Measurements from ENCODE around the gene ZSCAN16. TPM values are rescaled to one million over a fixed set of nuclear protein-coding genes. Genes with fewer than 3 reads are reported as not detected.
A peak's percentile ranks its signal among the peaks of the same experiment; 100 is the strongest.
"Not testable (repeated sequence)": the region's sequence is repeated elsewhere in the genome, so short reads cannot be mapped to it uniquely, and the experiment has no call there.

Gene ZSCAN16
- total RNA-seq, 3 donors from 2014 or later = 3.8 to 4.7 (median 3.9) TPM

- Mint-ChIP-seq H3K9me3 (no peaks in the 10 kb centered on the region), H3K4me1 (ENCODE audit: low read depth) (no peaks in the 10 kb centered on the region), H3K36me3 (ENCODE audit: insufficient read depth) (peaks cover 20% of the 10 kb centered on the region), H3K27me3 (ENCODE audit: low read depth) (peaks cover 3% of the 10 kb centered on the region), H3K4me3 (no peak overlapping the region)
- no peak for DNase-seq
- ATAC-seq = no peak
These were observed 12.4 kb upstream of the ZSCAN16 start for GRCh38 chr6:28111964-28112363.

DNA sequence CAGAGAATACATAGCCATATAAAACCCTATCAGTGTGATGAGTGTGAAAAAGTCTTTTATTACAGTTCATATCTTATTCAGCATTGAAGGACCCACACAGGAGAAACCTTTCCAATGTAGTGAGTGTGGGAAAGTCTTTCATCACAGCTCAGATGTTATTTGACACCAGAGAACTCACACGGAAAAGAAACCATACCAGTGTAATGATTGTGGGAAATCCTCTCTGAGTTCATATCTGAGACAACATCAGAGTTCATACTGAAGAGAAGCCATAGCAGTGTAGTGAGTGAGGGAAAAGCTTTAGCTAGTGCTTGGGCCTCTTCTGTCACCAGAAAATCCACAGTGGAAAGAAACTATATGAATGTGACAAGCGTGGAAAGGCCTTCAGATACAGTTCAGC lies 8.6 kb upstream of the ZSCAN16 start:
- H3K4me1 Mint-ChIP-seq (ENCODE audit: low read depth) = no peaks in the 10 kb centered on the region

GRCh38 chr6:28117386-28118050 lies 6.9 kb upstream of the ZSCAN16 start:
- Mint-ChIP-seq H3K4me3 (no peak overlapping the region), H3K4me1 (ENCODE audit: low read depth) (no peaks in the 10 kb centered on the region), H3K36me3 (ENCODE audit: insufficient read depth) (peaks cover 44% of the 10 kb centered on the region), H3K27me3 (ENCODE audit: low read depth) (no peaks in the 10 kb centered on the region), H3K9me3 (no peaks in the 10 kb centered on the region)
- DNase-seq (no peak), ATAC-seq (no peak)

More for the DNA sequence above, 8.6 kb upstream of the ZSCAN16 start:
- no peak for DNase-seq
- H3K4me3 Mint-ChIP-seq = no peak overlapping the region
- ATAC-seq = no peak
- no peaks in the 10 kb centered on the region for H3K27me3 Mint-ChIP-seq (ENCODE audit: low read depth)
- peaks cover 38% of the 10 kb centered on the region for H3K36me3 Mint-ChIP-seq (ENCODE audit: insufficient read depth)
- H3K9me3 Mint-ChIP-seq = no peaks in the 10 kb centered on the region

DNA sequence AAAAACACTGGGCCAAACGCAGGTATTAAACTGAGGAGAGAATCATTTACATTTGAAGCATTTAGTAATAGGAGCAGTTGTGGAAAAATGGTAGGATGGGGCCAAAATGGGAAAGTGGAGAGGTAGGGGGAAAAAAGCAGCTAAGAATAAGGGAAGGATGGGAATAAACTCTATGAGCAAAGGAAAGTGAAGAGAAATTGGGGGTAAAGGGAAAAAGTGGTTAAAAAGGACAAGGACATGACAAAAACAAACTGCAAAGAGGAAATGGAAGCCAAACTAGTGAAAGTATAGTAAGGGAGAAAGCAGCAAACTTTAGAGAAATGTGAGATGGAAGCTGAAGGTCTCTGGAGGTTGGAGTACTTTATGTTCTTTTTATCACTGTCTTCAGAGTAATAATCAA lies 6.2 kb upstream of the ZSCAN16 start:
- peaks cover 47% of the 10 kb centered on the region for H3K36me3 Mint-ChIP-seq (ENCODE audit: insufficient read depth)
- no peak overlapping the region for H3K4me3 Mint-ChIP-seq
- no peaks in the 10 kb centered on the region for H3K27me3 Mint-ChIP-seq (ENCODE audit: low read depth)
- no peak for ATAC-seq
- peaks cover 2% of the 10 kb centered on the region for H3K4me1 Mint-ChIP-seq (ENCODE audit: low read depth)
- DNase-seq = no peak
- no peaks in the 10 kb centered on the region for H3K9me3 Mint-ChIP-seq

GRCh38 chr6:28121876-28122275 lies 2.5 kb upstream of the ZSCAN16 start:
- H3K4me1 Mint-ChIP-seq (ENCODE audit: low read depth) = peaks cover 31% of the 10 kb centered on the region
- no peak overlapping the region for H3K4me3 Mint-ChIP-seq
- no peak for ATAC-seq
- H3K36me3 Mint-ChIP-seq (ENCODE audit: insufficient read depth) = peaks cover 31% of the 10 kb centered on the region
- H3K27me3 Mint-ChIP-seq (ENCODE audit: low read depth) = no peaks in the 10 kb centered on the region
- no peaks in the 10 kb centered on the region for H3K9me3 Mint-ChIP-seq
- no peak for DNase-seq

GRCh38 chr6:28122283-28122682 lies 2.1 kb upstream of the ZSCAN16 start:
- ATAC-seq; DNase-seq; H3K4me3 Mint-ChIP-seq; H3K27me3 Mint-ChIP-seq (ENCODE audit: low read depth); H3K9me3 Mint-ChIP-seq: not testable (repeated sequence)
- peaks cover 30% of the 10 kb centered on the region for H3K36me3 Mint-ChIP-seq (ENCODE audit: insufficient read depth)
- peaks cover 34% of the 10 kb centered on the region for H3K4me1 Mint-ChIP-seq (ENCODE audit: low read depth)

DNA sequence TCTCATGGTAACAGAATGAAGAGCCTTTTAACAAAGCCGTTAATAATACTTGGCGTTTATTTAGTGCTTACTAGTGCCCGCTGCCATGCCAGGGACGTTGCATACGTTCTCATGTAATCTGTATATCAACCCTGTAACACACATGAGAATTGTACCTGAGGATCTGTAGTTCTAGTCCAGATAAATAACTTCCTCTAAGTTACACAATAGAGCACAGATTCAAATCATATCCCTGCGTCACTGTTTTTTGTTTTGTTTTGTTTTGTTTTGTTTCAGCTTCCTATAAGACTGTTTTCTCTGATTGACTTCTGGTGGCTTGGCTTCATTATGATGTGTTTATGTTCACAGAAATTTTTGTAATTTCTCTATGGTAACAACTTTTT lies 553 bp downstream of the ZSCAN16 start:
- Mint-ChIP-seq H3K9me3 (no peaks in the 10 kb centered on the region), H3K4me1 (ENCODE audit: low read depth) (peaks cover 50% of the 10 kb centered on the region), H3K36me3 (ENCODE audit: insufficient read depth) (peaks cover 29% of the 10 kb centered on the region), H3K27me3 (ENCODE audit: low read depth) (no peaks in the 10 kb centered on the region), H3K4me3 (peak overlapping the region; percentile 96)
- DNase-seq (no peak), ATAC-seq (peak; percentile 4 to 8)

GRCh38 chr6:28125401-28125800 lies 992 bp downstream of the ZSCAN16 start:
- Mint-ChIP-seq H3K4me1 (ENCODE audit: low read depth) (peaks cover 55% of the 10 kb centered on the region), H3K27me3 (ENCODE audit: low read depth) (no peaks in the 10 kb centered on the region), H3K4me3 (peak overlapping the region; percentile 96), H3K9me3 (no peaks in the 10 kb centered on the region), H3K36me3 (ENCODE audit: insufficient read depth) (peaks cover 25% of the 10 kb centered on the region)
- DNase-seq (no peak), ATAC-seq (no peak)

DNA sequence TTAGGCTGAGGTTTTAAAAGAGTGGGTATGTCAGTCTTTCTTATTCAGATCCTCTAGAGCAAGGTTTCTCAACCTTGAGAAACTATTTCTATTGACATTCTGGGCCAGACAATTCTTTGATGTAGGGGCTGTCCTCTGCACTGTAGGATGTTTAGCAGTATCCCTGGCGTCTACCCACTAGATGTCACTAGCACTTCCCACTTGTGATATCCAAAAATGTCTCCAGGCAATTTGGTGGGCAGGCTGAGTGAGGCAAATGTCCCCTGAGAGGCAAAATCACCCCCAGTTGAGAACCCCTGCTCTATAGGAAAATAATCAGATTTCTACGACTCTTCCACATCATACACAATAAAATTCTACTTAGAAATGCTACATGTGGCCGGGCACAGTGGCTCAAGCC lies 9.6 kb downstream of the ZSCAN16 start:
- Mint-ChIP-seq H3K9me3 (no peaks in the 10 kb centered on the region), H3K27me3 (ENCODE audit: low read depth) (no peaks in the 10 kb centered on the region), H3K36me3 (ENCODE audit: insufficient read depth) (peaks cover 33% of the 10 kb centered on the region), H3K4me3 (peak overlapping the region; percentile 47), H3K4me1 (ENCODE audit: low read depth) (peaks cover 67% of the 10 kb centered on the region)
- ATAC-seq (no peak), DNase-seq (no peak)

DNA sequence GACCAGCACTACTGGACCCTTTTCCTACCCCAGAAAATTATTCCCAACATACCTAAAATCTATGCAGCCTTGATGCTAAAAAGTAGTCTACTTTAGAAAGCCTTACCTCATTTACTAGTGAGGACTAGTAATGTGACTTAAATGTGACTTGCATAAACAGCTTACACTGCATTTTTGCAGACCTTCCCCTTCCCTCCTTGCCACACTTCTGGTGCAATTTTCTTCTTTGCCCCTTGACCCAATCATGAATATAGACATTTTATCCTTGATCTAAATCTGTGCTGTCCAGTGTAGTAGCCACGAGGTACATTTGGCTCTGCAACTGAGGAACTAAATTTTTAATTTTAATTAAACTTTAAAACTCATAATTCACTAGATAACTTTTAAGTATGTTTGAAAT lies 10.3 kb downstream of the ZSCAN16 start:
- H3K4me1 Mint-ChIP-seq (ENCODE audit: low read depth) = peaks cover 68% of the 10 kb centered on the region
- DNase-seq (no peak), ATAC-seq (no peak)
- H3K4me3 Mint-ChIP-seq = peak overlapping the region; percentile 47
- H3K27me3 Mint-ChIP-seq (ENCODE audit: low read depth) = no peaks in the 10 kb centered on the region
- no peaks in the 10 kb centered on the region for H3K9me3 Mint-ChIP-seq
- peaks cover 26% of the 10 kb centered on the region for H3K36me3 Mint-ChIP-seq (ENCODE audit: insufficient read depth)

DNA sequence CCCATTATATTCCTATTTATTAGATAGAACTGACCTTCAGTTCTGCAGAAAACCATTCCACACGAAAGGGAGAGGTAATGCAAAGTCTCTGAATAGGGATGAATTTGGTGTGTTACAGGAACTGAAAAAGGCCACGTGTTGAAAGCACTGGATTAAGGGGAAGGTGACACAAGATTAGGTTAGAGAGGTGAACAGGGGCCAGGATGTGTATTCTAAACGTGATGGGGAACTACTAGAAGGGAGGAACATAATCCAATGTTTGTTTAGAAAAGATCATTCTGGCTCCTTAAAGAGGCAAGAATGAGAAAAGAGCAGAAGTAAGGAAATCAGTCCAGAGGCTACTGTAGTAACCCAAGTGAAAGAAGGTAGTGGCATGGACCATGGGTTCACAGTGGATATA lies 11.0 kb downstream of the ZSCAN16 start:
- ATAC-seq (no peak), DNase-seq (no peak)
- H3K9me3 Mint-ChIP-seq = no peaks in the 10 kb centered on the region
- H3K4me1 Mint-ChIP-seq (ENCODE audit: low read depth) = peaks cover 67% of the 10 kb centered on the region
- peak overlapping the region; percentile 98 for H3K4me3 Mint-ChIP-seq
- peaks cover 26% of the 10 kb centered on the region for H3K36me3 Mint-ChIP-seq (ENCODE audit: insufficient read depth)
- no peaks in the 10 kb centered on the region for H3K27me3 Mint-ChIP-seq (ENCODE audit: low read depth)

DNA sequence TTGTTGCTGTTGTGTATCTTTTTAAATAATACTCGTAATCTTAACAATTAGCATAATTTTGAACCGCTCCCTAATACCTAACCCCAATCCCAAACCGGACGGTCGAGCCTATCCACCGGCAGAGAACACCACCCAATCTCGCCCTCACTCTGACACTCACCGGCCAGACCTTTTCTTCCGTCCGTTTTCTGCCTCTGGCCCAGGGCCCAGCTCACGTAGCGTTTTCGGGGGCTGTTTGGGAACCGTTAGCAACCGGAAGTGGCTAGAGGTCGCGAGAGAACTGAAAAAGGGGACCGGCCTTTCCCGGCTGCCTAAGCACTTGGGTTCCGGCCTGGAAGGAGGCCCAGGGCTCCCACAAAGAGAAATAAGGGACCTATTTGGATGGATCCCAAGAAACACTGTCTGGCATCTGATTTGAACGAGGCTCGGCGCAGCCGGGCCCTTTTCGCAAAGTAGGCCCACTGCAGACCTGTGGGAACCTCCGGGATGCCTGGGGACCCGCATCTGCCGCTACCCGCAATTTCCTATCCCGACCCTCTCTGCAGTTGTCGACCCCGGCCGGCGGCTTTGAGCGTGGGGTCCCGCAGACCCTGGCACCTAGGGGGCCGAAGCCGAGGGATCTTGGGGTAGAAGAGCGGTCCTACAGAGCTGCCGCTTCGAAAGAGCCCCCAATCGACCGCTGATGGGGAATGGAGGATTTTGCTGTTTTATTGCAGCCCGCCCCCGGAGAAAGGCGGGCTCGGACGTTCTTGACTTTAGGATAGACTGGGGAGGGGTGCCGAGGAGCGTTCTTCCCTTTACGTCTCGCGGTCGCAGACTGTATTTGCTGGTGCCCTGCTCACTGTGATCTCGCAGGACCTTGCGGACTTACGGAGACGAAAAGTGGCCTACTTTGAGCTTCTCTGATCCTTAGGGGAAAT lies 12.4 kb downstream of the ZSCAN16 start:
- no peaks in the 10 kb centered on the region for H3K27me3 Mint-ChIP-seq (ENCODE audit: low read depth)
- DNase-seq (peak; percentile 70), ATAC-seq (peak; percentile 57 to 58)
- H3K36me3 Mint-ChIP-seq (ENCODE audit: insufficient read depth) = peaks cover 19% of the 10 kb centered on the region
- H3K9me3 Mint-ChIP-seq = no peaks in the 10 kb centered on the region
- peak overlapping the region; percentile 98 for H3K4me3 Mint-ChIP-seq
- H3K4me1 Mint-ChIP-seq (ENCODE audit: low read depth) = peaks cover 67% of the 10 kb centered on the region

GRCh38 chr6:28137505-28137981 lies 13.1 kb downstream of the ZSCAN16 start:
- Mint-ChIP-seq H3K27me3 (ENCODE audit: low read depth) (no peaks in the 10 kb centered on the region), H3K4me3 (peak overlapping the region; percentile 98), H3K9me3 (no peaks in the 10 kb centered on the region), H3K36me3 (ENCODE audit: insufficient read depth) (peaks cover 19% of the 10 kb centered on the region), H3K4me1 (ENCODE audit: low read depth) (peaks cover 66% of the 10 kb centered on the region)
- DNase-seq (no peak), ATAC-seq (peak; percentile 56 to 58)

- Mint-ChIP-seq H3K9me3 (no peaks in the 10 kb centered on the region), H3K27me3 (ENCODE audit: low read depth) (no peaks in the 10 kb centered on the region), H3K4me3 (peak overlapping the region; percentile 96), H3K4me1 (ENCODE audit: low read depth) (peaks cover 62% of the 10 kb centered on the region), H3K36me3 (ENCODE audit: insufficient read depth) (peaks cover 15% of the 10 kb centered on the region)
- ATAC-seq (no peak), DNase-seq (no peak)
These were observed 15.6 kb downstream of the ZSCAN16 start for GRCh38 chr6:28139860-28140543.

All from activated T-cell treated with anti-CD3 and anti-CD28 coated beads, Interleukin-2, amount 50 U/mL, for 4 hours (primary cell).